Mucosa of descending colon (tissue), 3 donors: Measurements from ENCODE around the gene HSPB9. TPM values are rescaled to one million over a fixed set of nuclear protein-coding genes. Genes with fewer than 3 reads are reported as not detected.
A peak's percentile ranks its signal among the peaks of the same experiment; 100 is the strongest.

ENCODE experiments used
- ATAC-seq: fragments of 200-7000 bp; cut with Tn5 transposase; one replicate; pipeline ENCODE4 v1.9.1; 2020; ENCODE audit warnings: mild to moderate bottlenecking, moderate library complexity
- DNase-seq, 3 donors: peaks; one replicate each; pipeline ENCODE4 v3.0.0-alpha.2; 2020
- H3K36me3 ChIP-seq: fragments of 200-600 bp; one replicate; pipeline ENCODE4 v1.8.0; 2021; ENCODE audit warnings: low read depth, mild to moderate bottlenecking
- H3K4me1 ChIP-seq: fragments of 200-600 bp; one replicate; pipeline ENCODE4 v1.8.0; 2021; ENCODE audit warnings: low read depth, mild to moderate bottlenecking
- H3K4me3 ChIP-seq: fragments of 200-600 bp; one replicate; pipeline ENCODE4 v1.8.0; 2021; ENCODE audit warnings: mild to moderate bottlenecking
- H3K9me3 ChIP-seq: fragments of 200-600 bp; one replicate; pipeline ENCODE4 v1.8.0; 2021; ENCODE audit warnings: mild to moderate bottlenecking
- CTCF ChIP-seq: fragments of 200-600 bp; IDR thresholded peaks from one replicate; pipeline ENCODE4 v1.8.0; 2022; ENCODE audit warnings: antibody characterized with exemption, mild to moderate bottlenecking
- intact Hi-C, 2 donors: fragments of 100-400 bp; cut with DNase I in 1 of 2; cut with micrococcal nuclease in 1 of 2; formaldehyde crosslinking; loops; one replicate each; pipeline versions ENCODE4 v1.11.0 to v1.11.1; 2022; cut with DNase I, micrococcal nuclease
- total RNA-seq, 3 donors: library from RNA; stranded (reverse); fragmentation: NEBNext Ultra II Directional in 2 of 3; extraction: Animal tissue kit (Norgen Biotek cat#: 25700) in 2 of 3; gene quantifications; one replicate each; pipeline versions ENCODE4 v1.2.1 to v1.2.4, GENCODE V29; 2021 to 2023
- donor health status: DM: no; HTN: no; CAD: no; lungs with moderate emphysema.
- donor health status: DM: no; HTN: no; CAD: no.
- donor health status: DM: no; HTN: yes; CAD: no.

HSPB9 gene
- total RNA-seq, 3 donors from 2014 or later, result 0.28 TPM; not detected in 2

DNA sequence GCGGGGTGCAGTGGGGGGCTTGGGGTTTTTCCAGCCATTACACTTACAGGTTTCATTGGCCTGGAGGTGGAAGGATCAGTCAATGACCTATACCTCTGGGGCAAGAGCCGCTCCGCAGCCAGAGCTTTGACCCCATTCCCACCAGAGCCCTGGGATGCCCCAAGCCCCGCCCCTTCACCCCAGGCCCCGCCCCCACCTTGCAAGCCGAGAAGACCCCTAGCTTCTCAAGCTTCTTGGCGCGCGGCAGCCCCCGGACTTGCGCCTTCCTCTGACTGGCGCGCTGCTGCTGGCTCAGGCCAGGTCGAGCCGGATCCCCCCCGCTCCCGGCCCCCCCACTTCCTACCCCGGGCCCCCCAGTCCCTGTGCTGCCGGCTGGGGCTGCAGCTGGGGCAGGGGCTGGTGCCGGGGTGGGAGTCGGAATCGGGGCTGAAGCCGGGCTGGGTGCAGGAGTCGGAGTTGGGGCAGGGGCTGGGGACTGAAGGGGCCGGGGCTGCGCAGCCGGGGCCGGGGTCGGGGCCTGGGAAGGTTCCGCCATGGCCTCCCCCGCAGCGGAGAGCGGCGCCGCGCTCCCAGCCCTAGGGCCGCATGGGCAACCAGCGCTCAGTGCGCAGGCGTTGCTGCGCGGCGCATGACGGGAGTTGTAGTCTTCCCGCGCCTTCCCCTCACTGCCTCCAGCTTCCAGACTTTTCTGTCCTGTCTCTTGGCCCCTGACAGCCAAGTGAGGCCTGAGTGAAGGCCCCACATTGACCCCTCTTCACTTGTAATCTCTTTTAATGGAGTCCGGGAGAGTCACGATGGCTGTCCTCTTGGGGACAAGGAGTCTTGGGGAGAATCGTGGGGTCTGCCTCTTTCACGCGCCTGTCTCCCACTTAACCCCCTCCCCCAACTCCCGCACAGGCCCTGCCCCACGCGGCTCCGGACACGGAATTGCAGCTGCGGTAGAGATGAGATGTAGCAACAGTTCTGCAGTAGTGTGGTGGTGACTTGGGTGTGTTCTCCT is 1.5 kb upstream of the HSPB9 start, which contains the start of gene KAT2A:
Gene KAT2A (minus strand): TSS at position 598 of the 1,000 bp plus-strand sequence. CDS start 63 bp downstream, at position 535.
- ATAC-seq (peak; percentile 86), DNase-seq (peak; percentile 87 to 89 (median 89))
- Histone ChIP-seq H3K4me3 (peak within 1 kb of the TSS; percentile 50), H3K9me3 (no peaks in the 10 kb centered on the region), H3K4me1 (peaks cover 17% of the 10 kb centered on the region), H3K36me3 (no peaks in the 10 kb centered on the region)
- no peak for TF ChIP-seq CTCF
- intact Hi-C loops, result no loop called here

GRCh38 chr17:42124256-42124655 is 1.7 kb downstream of the HSPB9 start:
- intact Hi-C loops, result no loop called here
- Histone ChIP-seq H3K36me3 (no peaks in the 10 kb centered on the region), H3K4me3 (no peak overlapping the region), H3K9me3 (no peaks in the 10 kb centered on the region), H3K4me1 (peaks cover 17% of the 10 kb centered on the region)
- DNase-seq (no peak), ATAC-seq (no peak)
- no peak for TF ChIP-seq CTCF

DNA sequence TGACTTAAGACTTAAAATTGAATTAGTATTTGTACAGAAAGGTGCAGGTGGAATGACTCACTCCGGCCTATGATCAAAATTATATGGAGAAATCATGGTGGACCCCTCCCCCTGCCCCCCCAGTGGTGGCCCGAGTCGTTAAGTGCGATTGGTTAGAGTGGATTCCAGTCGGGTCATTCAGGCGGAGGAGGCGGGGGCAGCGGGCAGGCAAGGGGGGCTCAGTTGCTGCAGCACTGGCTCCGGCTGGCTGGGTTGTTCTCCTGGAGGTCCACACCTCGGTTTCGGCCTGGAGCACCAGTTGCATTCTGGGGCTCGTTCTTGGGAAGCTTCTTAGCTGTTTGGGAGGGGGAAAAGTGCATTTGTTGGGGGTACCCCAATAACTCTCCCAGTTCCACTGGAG is 3.0 kb downstream of the HSPB9 start:
- no peaks in the 10 kb centered on the region for H3K36me3 ChIP-seq
- intact Hi-C loops, result no loop called here
- TF ChIP-seq CTCF, result no peak
- no peaks in the 10 kb centered on the region for H3K9me3 ChIP-seq
- ATAC-seq (no peak), DNase-seq (no peak)
- no peak overlapping the region for H3K4me3 ChIP-seq
- H3K4me1 ChIP-seq, result peaks cover 10% of the 10 kb centered on the region

GRCh38 chr17:42126836-42127235 is 4.2 kb downstream of the HSPB9 start:
- TF ChIP-seq CTCF, result no peak
- intact Hi-C loops, result no loop called here
- no peak for DNase-seq
- H3K9me3 ChIP-seq, result no peaks in the 10 kb centered on the region
- peaks cover 3% of the 10 kb centered on the region for H3K4me1 ChIP-seq
- H3K36me3 ChIP-seq, result no peaks in the 10 kb centered on the region
- ATAC-seq, result no peak
- no peak overlapping the region for H3K4me3 ChIP-seq

DNA sequence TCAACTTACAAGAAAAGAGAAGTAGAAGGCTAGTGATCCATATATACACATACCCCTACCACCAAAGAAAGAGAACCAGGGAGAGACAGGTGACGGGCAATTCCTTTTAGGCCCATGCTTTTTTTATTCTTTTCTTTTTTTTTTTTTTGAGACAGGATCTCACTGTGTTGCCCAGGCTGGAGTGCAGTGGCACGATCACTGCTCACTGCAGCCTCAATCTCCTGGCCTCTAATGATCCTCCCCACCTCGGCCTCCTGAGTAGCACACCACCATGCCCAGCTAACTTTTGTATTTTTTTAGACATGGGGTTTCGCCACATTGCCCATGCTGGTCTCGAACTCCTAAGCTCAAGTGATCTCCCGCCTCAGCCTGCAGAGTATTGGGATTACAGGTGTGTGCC is 4.8 kb downstream of the HSPB9 start:
- peaks cover 4% of the 10 kb centered on the region for H3K4me1 ChIP-seq
- ATAC-seq (no peak), DNase-seq (no peak)
- H3K4me3 ChIP-seq, result no peak overlapping the region
- no peaks in the 10 kb centered on the region for H3K9me3 ChIP-seq
- no peaks in the 10 kb centered on the region for H3K36me3 ChIP-seq
- TF ChIP-seq CTCF, result no peak
- intact Hi-C loops, result no loop called here
